ENCODE results near the gene NUDT8. TPM values are rescaled to one million over a fixed set of nuclear protein-coding genes. Genes with fewer than 3 reads are reported as not detected.

Gene NUDT8
- total RNA-seq, 3 donors from 2014 or later (not counting 1 experiment from before 2014, with no cell fraction given), result 1.7 to 5.2 (median 4.1) TPM

GRCh38 chr11:67648796-67649613, 19.3 kb upstream of the NUDT8 start:
- H3K9me3 ChIP-seq (ENCODE audit: control insufficient read depth, insufficient read depth, low read length), result peaks cover 2% of the 10 kb centered on the region
- no peak overlapping the region for H3K27ac Mint-ChIP-seq
- 40% methylated on average over 12 of the region's 12 CpGs for WGBS (ENCODE audit: insufficient coverage)
- no peaks in the 10 kb centered on the region for H3K27me3 ChIP-seq (ENCODE audit: control insufficient read depth, insufficient read depth, low read length)
- intact Hi-C loops (cut with micrococcal nuclease), result no loop called here
- peaks cover 57% of the 10 kb centered on the region for H3K4me1 ChIP-seq (ENCODE audit: control insufficient read depth, insufficient read depth, low read length)
- no peak overlapping the region for H3K4me3 Mint-ChIP-seq
- H3K36me3 ChIP-seq (ENCODE audit: control insufficient read depth, insufficient read depth, low read length), result no peaks in the 10 kb centered on the region
- peaks cover 26 to 39% of the 10 kb centered on the region in 2 donors for H3K4me1 Mint-ChIP-seq
- H3K27ac ChIP-seq (ENCODE audit: low read length), result no peak overlapping the region
- DNase-seq, result no peak
- no peak for ATAC-seq
- H3K9me3 Mint-ChIP-seq, result no peaks in the 10 kb centered on the region
- no peaks in the 10 kb centered on the region for H3K36me3 Mint-ChIP-seq
- H3K4me3 ChIP-seq (ENCODE audit: low read length), result no peak overlapping the region
- no peak for TF ChIP-seq CTCF (IDR thresholded peaks at IDR 0.05)
- no peaks in the 10 kb centered on the region for H3K27me3 Mint-ChIP-seq (ENCODE audit: low read depth in 2 of 2)

GRCh38 chr11:67648140-67648795, 18.5 kb upstream of the NUDT8 start:
- no peaks in the 10 kb centered on the region for H3K27me3 Mint-ChIP-seq (ENCODE audit: low read depth in 2 of 2)
- ATAC-seq, result peak; percentile 66 to 73 (median 71)
- intact Hi-C loops (cut with micrococcal nuclease), result no loop called here
- H3K27ac Mint-ChIP-seq, result peak overlapping the region in 1 of 2 donors; percentile 49
- H3K4me1 ChIP-seq (ENCODE audit: control insufficient read depth, insufficient read depth, low read length), result peaks cover 57% of the 10 kb centered on the region
- no peaks in the 10 kb centered on the region for H3K9me3 Mint-ChIP-seq
- peaks cover 3% of the 10 kb centered on the region for H3K9me3 ChIP-seq (ENCODE audit: control insufficient read depth, insufficient read depth, low read length)
- H3K36me3 Mint-ChIP-seq, result no peaks in the 10 kb centered on the region
- peak; percentile 15 for TF ChIP-seq CTCF (IDR thresholded peaks at IDR 0.05)
- H3K36me3 ChIP-seq (ENCODE audit: control insufficient read depth, insufficient read depth, low read length), result no peaks in the 10 kb centered on the region
- peaks cover 26 to 39% of the 10 kb centered on the region in 2 donors for H3K4me1 Mint-ChIP-seq
- H3K27me3 ChIP-seq (ENCODE audit: control insufficient read depth, insufficient read depth, low read length), result no peaks in the 10 kb centered on the region
- WGBS (ENCODE audit: insufficient coverage), result 54% methylated on average over 12 of the region's 12 CpGs
- no peak overlapping the region for H3K4me3 ChIP-seq (ENCODE audit: low read length)
- H3K27ac ChIP-seq (ENCODE audit: low read length), result no peak overlapping the region
- peak overlapping the region; percentile 9 for H3K4me3 Mint-ChIP-seq
- peak in 1 of 2 donors; percentile 74 for DNase-seq

DNA sequence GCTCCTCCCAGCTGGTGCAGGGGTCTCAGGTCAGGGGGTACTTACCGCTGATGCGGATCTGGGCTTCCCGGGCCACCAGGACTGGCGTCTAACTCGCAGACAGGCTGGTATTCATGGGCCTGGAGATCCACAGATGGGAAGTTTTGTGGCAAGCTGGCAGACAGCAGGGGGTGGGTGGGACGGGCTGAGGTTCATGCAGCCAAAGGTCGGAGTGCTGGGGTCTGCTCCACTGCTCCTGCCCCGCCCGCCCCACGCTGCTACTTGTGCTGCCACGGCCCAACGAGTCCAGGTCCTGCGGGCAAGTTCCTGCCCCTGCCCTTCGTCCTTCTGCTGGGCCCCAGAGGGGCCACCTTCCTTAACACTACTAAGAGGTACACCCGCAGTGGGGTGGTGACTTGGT, 17.7 kb upstream of the NUDT8 start:
- TF ChIP-seq CTCF (IDR thresholded peaks at IDR 0.05), result no peak
- Mint-ChIP-seq H3K9me3 (no peaks in the 10 kb centered on the region), H3K27me3 (ENCODE audit: low read depth in 2 of 2) (no peaks in the 10 kb centered on the region), H3K36me3 (no peaks in the 10 kb centered on the region), H3K27ac (peak overlapping the region in 1 of 2 donors; percentile 49), H3K4me3 (peak overlapping the region; percentile 61), H3K4me1 (peaks cover 26 to 39% of the 10 kb centered on the region in 2 donors)
- intact Hi-C loops (cut with micrococcal nuclease), result no loop called here
- Histone ChIP-seq H3K9me3 (ENCODE audit: control insufficient read depth, insufficient read depth, low read length) (peaks cover 3% of the 10 kb centered on the region), H3K27ac (ENCODE audit: low read length) (no peak overlapping the region), H3K27me3 (ENCODE audit: control insufficient read depth, insufficient read depth, low read length) (no peaks in the 10 kb centered on the region), H3K4me3 (ENCODE audit: low read length) (no peak overlapping the region), H3K36me3 (ENCODE audit: control insufficient read depth, insufficient read depth, low read length) (no peaks in the 10 kb centered on the region), H3K4me1 (ENCODE audit: control insufficient read depth, insufficient read depth, low read length) (peaks cover 57% of the 10 kb centered on the region)
- 39% methylated on average over 14 of the region's 15 CpGs for whole genome bisulfite sequencing (ENCODE audit: insufficient coverage)
- DNase-seq (no peak), ATAC-seq (no peak)

All from natural killer cell (primary cell).